GM04503 (cell line): Measurements from ENCODE around the gene LHX5.

Source experiments
- DNase-seq: peaks from one replicate; pipeline ENCODE4 v3.0.0-alpha.2; 2012; ENCODE audit warnings: low read depth

Gene LHX5

DNA sequence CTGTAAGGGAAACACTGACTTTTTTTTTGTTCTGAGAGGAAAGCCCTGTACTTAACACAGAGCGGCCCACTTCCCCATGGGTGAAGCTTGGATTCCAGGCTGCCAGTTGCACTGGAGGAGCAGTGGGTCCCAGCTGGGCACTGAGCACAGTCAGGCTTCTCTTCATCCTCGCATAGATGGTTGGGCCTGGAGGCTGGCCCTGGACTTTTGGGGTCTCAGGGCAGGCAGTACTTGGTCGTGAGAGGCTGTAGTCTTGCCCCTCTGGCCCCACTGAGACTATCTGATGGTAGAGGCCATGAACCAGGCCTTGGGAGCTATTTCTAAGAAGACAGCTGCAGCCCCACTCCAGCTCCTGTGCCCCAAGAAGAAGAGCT, 6.2 kb upstream of the LHX5 start:
- DNase-seq = no peak

DNA sequence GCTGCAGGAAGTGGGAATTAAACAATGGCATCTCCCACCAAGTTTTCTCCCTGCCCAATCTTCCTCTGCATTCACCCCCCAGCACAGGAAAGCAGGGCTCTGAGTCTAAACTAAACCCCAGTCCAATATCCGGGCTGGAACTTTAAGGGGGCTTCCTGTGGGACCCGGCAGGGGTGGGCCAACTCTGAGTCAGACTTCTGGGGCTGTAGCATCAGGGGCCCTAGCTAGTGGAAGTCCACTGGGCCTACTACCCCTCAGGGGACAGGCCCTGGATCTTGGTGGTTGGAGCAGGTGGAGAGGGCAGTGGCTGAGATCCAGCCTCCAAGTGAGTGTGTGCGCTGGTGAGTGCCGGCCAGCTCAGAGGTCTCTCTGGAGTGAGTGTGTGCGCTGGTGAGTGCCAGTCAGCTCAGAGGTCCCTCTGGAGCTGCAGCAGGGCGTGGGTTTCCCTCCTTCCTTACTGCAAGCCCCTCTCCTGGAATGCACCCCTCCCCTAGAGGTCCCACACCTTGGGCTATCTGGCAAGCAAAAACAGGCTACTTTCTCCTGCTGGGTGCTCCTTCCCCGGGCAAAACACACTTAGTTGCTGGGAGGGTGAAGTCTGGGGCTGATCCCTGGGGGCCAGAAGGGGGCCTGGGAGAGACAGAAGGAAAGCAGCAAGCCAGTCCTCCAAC, 5.6 kb upstream of the LHX5 start:
- no peak for DNase-seq

DNA sequence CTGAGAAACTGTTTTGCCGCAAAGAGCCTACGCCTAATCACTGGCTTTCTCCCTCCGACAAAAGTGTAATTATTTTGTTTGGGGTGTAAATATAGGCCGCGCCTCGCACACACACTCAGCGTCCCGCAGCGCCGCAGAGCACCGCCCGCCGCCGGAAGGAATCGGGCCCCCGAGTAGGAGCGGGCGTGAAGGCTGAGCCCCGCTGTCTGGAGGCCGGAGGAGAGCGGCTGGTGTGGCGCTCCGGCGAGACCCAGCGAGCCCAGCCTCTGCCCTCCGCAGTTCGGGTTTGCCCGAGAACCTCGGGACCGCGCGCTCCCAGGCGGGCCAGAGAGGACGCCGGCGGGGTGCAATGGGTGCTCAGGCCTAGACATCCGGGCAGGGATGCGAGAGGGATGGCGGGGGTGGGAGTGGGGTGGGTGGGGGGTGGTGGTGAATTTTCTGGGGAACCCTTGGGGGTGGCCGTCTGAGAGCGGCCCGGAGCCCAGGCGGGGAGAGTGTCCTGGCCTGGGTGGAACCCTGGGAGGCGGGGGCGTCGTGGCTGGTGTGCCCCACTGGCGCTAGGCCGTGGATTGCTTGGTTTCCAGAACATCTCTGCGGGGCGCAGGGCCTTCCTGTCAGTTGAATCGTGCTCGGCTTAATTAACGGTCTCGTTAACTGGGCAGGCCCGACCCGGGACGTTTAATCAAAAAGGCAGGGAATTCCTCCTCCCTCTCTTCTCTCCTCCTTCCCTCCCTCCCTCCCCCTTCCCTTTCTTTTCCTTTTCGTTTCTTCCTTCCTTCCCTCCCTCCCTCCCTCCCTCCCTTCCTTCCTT, 4.7 kb upstream of the LHX5 start:
- DNase-seq = no peak

DNA sequence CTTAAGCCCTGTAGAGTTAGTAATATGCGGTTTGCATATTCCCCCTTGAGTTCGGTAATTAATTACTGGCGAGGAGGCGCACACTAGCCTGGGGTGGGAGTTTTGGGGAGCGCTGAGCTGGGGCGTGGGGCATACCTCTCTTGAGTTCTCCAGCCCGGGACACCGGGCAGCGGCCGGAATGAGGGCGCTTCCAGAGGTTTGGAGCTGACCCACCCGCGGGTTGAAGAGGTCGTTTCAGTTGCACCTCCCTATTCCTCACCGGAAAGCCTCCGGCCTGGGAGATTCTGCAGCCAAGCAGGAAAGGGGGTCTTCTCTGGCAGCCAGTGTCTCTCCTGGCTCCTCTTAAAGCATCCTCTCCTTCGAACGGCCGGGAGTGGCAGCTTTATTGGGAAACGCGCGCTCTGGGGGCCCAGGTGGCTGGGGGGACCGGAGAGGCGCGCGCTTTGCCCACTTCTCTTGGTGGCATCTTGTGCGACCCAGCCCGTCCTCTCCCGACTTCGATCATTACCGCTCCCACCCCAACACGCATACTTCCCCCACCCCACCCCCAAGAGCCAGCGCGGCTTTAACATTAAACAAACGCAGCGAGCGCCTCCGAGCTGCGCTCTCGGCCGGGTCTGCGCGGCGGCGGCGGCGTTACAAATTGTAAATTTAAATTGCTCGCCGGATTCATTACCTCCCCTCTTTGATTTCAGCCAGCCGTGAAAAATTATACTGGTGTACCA, 3.9 kb upstream of the LHX5 start:
- DNase-seq = no peak

DNA sequence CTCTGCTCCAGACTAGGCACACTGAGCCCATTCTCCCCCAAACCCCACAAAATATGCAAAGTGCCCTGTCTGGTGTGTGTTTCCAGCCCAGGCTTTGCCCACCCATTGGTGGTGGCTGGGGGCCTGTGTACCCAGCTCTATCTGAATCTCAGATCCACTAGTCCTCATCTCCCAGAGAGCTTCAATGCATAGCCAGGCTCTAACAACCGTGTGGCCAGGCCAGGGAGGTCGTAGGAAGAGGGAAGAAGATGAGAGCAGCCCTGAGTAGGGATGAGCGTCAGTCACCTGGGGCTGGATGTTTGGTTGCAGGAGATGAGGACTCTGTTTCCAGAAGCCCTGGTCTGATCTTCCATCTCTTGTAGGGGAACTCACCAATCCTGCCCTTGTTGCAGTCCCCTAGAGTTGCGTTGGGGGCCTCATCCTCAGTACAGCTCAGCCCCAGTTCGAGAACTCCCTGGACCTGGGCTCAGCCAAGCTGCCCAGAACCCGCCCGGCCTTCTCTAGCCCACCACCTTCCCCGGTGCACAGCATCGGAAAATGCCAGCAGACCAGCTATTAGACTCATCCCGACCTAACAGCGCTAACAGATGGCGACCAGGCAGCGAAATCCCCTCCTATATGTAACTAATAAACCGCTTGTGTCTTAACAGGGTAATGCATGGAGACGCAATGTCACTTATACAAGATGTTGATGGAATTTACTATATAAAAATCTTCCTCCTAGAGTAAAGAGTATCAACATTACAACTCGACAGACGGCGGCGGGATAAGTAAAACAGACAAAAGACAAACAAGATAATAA, 3.2 kb upstream of the LHX5 start:
- no peak for DNase-seq

DNA sequence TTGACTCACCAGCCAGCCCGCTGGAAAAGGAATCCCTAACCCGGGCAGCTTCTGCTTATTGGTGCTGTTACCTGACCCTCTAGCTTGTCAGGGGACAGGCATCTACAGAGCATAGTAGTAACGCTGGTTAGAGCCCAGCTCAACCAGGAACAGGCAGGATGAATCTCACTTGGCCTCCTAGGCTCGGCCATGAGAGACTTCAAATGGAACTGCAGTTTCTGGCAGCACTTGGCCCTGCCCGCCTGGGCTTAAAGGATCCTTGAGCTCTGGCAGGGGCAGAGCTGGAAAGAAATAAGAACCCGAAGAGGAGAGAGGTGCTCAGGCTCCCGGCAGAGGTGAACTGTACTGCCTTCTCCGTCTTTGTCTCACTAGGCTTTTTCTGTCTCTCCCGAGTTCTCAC, 2.3 kb upstream of the LHX5 start:
- no peak for DNase-seq

DNA sequence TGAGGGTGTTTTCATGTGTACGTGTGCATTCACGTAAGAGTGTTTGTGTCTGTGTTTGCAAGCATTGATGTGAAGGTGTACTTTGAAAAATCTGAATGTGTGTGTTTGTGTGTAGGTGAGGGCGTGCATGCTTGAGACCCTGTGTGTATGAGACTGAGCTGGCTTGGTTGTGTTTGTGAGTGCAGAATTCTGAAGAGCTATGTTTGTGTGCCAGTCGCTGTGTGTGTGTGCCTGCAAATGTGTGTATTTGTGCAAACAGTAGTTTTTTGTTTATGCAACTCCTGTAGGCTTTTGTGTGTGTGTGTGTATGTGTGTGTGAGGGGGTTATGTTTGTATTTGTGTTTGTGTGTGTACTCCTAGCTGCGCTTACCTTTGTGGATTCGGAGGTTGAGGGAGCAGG, 1.7 kb upstream of the LHX5 start:
- no peak for DNase-seq

DNA sequence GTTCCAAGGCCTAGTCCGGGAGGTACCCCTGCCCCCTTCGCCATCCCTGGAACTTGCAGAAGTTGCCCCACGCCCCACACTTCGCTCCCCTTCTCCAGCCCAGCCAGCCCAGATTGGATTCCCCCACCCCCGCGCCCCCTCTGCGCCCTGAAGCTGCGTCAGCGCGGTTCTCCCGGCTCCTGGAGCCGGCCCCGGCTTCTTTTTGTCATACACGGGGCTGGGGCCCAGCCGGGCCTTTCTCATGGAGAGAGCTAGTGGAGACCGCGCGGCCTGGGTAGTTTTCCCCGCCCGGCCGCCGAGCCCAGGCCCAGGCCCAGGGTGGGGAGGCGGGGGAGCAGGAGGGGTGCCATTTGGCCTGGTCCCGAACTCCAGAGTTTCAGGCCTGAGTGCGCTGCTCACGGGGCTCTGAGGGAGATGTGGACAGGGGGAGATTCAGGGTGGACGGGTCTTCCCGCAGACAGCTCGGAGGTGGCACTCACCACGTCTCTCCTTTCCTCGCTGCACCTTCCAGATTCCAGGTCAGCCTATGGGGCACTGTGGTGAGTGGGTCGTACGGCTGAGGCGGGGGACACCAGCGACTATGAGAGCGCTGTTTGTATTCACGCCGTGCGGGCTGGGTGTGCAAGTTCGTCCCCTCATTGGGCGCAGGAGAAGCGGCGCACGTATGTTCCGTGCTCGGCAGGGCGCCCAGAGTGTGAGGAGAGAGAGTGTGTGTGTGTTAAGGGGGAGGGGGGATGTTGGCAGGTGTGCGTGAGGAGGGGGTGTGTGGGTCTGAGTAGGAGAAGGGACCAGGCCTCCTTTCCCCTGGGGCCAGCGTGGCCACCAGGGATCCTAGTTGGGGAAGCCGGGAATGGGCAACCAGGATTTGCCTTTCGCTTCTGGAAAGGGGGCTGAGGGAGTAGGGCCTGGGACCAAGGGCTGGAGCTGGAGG, 785 bp upstream of the LHX5 start:
- no peak for DNase-seq

DNA sequence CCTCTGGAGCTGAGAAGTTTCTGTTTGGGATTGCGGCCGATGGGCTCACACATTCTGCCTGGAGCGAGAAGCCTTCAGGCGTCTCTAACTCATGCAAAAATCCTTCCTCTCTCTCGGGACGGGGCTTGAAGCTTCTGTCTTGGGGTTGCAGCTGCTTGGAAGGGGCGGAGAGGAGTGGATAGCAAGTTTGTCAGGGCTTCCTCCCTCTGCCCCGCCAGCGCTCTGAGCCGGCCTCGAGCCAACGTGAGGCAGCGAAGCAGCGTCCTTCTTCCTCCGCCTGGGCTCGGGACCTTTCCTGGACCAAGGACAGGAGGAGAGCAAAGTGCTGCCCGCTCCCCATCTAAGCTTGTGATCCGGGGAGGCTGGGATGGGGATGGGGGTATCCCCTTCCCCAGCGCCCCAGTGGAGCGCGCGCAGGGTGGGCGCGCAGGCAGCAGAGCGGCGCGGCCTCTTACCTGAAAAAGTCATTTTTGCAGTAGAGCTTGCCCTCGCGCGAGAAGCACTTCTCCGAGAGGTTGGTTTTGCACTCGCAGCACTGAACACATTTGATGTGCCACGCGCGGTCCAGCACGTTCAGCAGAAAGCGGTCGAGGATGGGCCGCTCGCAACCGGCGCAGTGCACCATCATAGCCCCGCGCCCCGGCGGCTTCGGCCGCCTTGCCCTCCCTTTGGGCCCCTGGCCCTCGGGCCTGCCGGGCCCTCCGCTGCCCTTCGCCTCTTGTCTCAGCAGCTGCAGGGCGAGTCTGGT, 626 bp downstream of the LHX5 start:
- DNase-seq = no peak

DNA sequence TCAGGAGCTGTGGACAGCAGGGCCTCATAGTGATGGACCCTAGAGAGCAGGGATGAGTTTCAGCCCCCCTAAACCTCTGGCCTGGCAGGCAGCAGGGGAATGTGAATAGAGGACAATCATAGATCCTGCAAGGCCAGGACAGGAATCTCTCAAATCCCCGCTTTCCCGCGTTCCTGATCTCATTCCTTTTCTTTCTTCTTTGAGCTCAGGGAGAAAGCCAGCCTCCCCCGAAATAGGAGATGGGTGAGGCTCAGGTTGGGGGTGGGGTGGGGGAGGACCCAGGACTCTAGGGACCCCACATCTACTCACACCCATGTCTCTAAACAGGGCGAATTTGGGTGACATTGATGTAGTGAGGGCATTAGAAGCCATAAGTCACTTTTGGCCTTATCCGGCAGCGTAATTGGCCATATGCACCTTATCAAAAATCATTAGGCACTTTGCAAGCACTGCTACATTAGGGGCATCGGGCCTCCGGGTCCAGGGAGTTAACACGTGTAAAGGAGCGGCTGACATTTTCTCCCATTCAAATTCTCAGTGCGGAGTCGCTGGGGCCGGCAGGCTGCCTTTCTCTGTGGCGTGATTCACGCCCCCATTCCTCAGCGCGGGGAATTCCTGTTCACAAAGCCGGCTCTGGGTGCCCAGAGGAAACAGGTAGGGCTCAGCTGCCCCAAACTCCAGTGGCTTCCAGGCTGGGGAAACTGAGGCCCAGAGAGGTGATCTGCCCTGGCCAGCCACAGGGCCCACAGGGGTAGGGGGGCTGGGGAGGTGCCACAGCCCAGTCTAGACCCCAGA, 1.5 kb downstream of the LHX5 start:
- no peak for DNase-seq

DNA sequence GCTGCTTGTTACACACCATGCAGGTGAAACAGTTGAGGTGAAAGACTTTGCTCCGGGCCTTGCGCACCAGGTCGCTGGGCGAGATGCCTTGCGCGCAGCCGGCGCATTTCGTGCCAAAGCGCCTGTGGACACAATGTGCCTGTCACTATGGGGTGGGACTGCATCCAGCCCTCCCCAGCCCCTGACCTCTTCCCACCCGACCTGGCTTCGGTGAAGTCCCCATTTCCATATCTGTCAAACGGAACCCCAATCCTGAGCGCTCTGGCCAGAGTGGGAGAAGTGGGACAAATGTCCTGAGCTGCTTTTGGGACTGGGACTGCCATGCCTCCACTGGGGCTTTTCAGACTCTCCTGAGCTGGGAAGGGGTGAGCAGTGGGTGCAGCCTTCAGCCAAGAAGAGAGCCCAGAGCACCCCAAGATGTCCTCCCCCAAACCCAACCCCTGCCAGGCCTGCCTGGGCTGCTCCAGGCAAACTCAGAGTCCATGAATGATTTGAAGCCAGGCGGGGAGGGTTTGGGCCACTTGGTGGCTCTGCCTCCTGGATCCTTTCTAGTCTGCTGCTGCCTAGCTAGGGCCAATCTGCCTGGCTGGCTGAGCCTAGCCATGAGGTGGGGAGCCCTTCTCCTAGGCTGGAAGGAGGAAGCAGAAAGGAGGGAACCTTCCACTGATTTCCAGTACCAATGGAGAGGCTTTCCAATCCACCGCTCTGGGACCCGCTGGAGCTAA, 2.3 kb downstream of the LHX5 start:
- no peak for DNase-seq

DNA sequence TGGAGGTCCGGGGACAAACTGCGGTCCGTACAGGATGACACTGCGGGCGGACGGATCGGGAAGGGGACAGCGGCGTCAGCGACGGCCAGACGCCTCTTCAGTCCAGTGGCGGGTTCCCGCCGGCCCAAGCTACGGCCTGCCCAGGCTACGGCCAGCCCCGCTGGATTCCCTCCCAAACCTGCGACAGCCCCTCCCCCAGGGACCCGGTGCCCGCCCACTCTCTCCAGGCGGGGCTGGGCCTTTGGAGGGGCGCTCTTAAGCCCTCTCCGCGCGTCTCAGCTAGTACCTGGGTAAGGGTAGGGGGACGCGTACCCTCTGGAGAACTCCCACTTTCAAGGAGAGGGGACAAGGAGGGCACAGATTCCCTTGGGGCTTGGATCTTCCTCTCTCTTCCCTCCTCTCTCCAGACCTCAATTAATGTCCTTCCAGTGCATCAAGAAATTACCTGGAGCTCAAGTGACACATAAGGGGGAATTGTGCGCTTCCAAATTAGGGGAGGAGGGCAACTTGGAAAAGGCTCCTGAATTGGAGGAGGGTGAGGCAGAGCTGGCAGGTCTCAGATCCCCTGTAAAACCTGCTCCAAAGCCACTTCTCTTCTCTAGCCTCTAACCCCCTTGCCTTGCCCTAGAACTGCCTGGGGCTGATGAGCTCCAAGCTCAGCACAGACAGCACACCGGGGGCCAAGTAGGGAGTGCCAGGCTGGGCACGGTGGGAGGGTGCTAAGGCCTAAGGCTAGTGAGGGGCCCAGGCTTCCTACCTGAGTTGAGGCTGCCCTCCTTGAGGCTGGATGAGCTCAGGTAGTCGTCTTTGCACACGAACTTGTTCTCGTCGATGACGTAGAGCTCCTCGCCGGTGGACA, 3.1 kb downstream of the LHX5 start:
- DNase-seq = no peak

DNA sequence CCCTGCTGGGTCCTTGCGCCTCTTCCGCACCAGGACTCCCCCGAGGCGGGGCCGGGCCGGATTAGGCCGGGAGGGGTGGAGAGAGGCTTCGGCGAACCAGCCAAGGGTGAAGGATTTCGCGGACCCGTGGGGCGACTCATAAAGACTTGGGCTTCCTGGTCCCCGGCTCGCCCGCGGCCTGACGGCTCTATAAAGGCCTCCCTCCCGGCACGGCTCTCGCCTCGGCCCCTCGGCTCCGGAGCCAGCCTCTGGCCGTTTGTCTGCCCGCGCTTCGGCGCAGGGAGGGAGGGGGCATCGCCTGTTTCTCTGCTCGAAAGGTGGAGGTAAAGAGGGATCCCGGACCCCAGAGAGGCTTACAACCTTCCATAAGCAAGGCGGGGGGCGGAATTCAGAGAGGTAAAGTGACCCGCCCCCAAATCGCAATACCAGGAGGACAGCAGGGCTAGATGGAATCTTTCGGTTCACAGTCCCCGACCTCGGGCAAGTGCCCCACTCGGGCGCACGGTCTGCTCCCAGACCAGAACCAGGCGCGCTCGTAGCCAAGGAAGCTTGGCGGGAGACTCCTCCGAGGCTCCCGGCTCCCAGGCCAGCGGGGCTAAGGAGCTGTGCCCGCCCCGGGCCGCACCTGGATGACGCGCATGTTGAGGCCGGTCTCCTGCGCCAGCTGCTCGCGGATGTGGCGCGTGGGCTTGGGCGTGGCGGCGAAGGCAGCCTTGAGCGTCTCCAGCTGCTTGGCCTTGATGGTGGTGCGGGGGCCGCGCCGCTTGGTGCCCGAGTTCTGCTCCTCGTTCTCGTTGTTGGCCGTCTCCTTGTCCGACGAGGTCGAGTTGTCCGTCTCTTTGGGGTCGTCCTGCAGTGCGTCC, 3.9 kb downstream of the LHX5 start:
- no peak for DNase-seq

DNA sequence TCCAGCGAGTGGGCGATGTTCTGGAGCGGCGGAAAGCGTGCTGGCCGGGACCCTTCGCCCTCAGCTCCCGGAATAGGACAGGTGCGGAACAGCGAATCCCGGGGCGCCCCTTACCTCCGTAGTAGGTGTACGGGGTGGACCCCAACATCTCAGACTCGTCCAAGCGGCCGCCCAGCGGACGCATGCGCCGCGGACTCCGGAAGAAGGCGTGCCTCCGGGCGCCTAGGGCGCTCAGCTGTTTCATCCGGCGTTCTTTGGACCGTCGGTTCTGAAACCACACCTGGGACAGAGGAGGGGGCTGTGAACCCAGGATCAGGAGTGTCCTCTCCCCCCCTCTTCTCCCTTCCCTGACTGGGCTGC, 4.5 kb downstream of the LHX5 start:
- no peak for DNase-seq

DNA sequence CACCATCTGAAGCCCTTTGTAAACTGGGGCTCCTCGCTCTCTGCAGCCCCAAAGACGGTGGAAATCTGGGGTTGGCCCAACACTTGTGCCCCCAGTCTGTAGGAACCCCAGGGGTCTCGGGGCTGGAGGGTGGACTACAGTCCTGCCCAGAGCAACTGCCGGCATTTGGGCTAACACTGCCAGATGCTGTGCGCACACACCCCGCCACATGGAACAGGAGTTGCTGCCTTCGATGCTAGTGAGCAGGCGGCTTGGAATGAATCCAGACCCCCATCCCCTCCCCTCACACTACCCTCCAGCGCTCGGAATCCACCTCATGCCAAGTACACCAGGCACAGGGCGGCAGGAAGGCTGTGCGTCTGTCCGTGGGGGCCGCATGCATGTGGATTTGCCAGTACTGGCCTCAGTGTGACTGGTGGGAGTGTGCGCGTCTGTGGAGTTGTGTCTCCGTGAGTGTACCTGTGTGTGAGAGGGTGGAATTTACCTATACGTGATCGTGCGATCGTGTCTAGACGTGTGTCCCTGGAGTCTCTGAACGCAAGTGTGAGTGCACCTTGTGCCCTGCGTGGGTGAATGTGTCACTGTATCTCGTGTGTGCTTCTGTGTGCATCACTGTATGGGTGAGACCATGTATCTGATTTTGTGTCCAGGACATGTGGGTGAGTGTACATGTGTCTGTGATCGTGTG, 5.1 kb downstream of the LHX5 start:
- no peak for DNase-seq

DNA sequence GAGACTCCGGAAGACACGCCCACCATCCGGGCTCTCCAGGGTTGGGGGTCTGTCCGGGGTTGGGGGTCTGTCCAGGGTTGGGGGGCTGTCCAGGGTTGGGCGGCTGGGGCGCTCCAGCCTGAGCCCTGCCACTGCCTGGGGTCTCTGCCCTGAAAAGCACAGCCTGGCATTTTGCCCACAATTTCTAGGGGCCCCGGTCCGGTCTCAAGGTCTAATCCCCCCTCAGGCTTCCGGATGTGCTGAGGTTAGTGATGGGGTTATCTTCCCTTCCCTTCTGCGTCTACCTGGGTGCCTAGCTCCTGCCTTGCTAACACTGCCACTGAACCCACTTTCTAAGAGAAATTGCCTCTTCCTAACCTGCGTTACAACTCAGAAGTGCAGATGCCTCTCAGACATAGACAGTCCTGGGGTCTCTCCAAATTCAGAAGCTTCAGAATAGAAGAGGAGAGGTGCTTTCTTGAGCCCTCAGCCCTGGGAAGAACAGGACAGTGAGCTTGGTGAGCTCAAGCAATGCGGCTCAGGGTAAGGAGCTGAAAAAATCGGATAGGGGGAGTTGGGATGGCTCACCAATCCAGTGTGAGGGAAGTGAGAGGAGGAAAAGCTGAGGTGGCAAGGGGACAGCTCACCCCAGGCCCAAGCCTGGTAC, 5.7 kb downstream of the LHX5 start:
- DNase-seq = no peak
